ENCODE measurements around the gene ANXA11. TPM values are rescaled to one million over a fixed set of nuclear protein-coding genes. Genes with fewer than 3 reads are reported as not detected.

Gene ANXA11
- total and polyA plus RNA-seq, 2 of the 8 experiments (the other 6 are each of a cell fraction or from before 2014, with no cell fraction given): 40.5 to 84.9 TPM

- FAIRE-seq: no peak
- H3K4me1 ChIP-seq (replicated peaks in 1 of 4; ENCODE audit: control insufficient read depth in 3 of 4, insufficient read depth in 4 of 4, low read length in 3 of 4): peaks cover 5 to 11% (median 7%) of the 10 kb centered on the region in 4 experiments; a peak in 6 of 7 replicates
- no peaks in the 10 kb centered on the region for H3K79me2 ChIP-seq (ENCODE audit: control insufficient read depth in 1 of 2, insufficient read depth in 2 of 2, low read length in 2 of 2)
- no peak overlapping the region for H3K4me2 ChIP-seq (ENCODE audit: insufficient read depth in 1 of 2, low read depth in 2 of 2, low read length in 2 of 2)
- H4K5ac ChIP-seq (ENCODE audit: insufficient read length, low read depth, low read length): no peak overlapping the region
- no peak overlapping the region for H2AFZ ChIP-seq (ENCODE audit: low read length)
- no peak overlapping the region for H3K14ac ChIP-seq (ENCODE audit: insufficient read length)
- H3K23me2 ChIP-seq (ENCODE audit: low read depth, low read length): peaks cover 2% of the 10 kb centered on the region; the same call in 1 of the 2 replicates
- H3K79me1 ChIP-seq (ENCODE audit: low read depth, low read length): no peaks in the 10 kb centered on the region
- H3K4ac ChIP-seq (replicated peaks; ENCODE audit: insufficient read length, low read depth, low read length): no peak overlapping the region
- ChIA-PET POLR2A (ENCODE audit: partially characterized antibody) (no interaction called here), CTCF (ENCODE audit: partially characterized antibody) (interaction anchor here (0.6 to 1.9 kb wide), 5 partner anchors 17 to 89 kb away, joined by 3 to 8 read pairs (median 3); no protein-coding TSS in a partner anchor)
- no peak overlapping the region for H3K27ac ChIP-seq (ENCODE audit: low read depth, low read length)
- no peak overlapping the region for H2BK12ac ChIP-seq (ENCODE audit: low read depth, low read length)
- no peak overlapping the region for H3K4me3 ChIP-seq (ENCODE audit: extremely low read depth in 1 of 4, insufficient read depth in 2 of 4, low read depth in 3 of 4, low read length in 4 of 4)
- H2BK5ac ChIP-seq (ENCODE audit: low read depth, low read length): no peak overlapping the region
- H2BK120ac ChIP-seq (replicated peaks; ENCODE audit: low read depth, low read length): no peak overlapping the region
- H3K56ac ChIP-seq (replicated peaks; ENCODE audit: insufficient read length, low read depth, low read length): no peak overlapping the region
- H3K23ac ChIP-seq (ENCODE audit: insufficient read length): no peak overlapping the region
- no peak overlapping the region for H3K9ac ChIP-seq (replicated peaks in 1 of 4; ENCODE audit: extremely low read depth in 1 of 4, low read depth in 3 of 4, low read length in 3 of 4)
- no peak overlapping the region for H4K91ac ChIP-seq (replicated peaks; ENCODE audit: insufficient read length, low read length)
- H3K18ac ChIP-seq (ENCODE audit: extremely low read depth, low read length): no peak overlapping the region
- H2BK15ac ChIP-seq (ENCODE audit: low read length): no peak overlapping the region
- no peak overlapping the region for H4K8ac ChIP-seq (ENCODE audit: extremely low read depth, insufficient read depth, low read length)
- peaks cover 0 to 11% (median 8%) of the 10 kb centered on the region in 4 experiments; a peak in 4 of 7 replicates for H3K27me3 ChIP-seq (replicated peaks in 1 of 4; ENCODE audit: control insufficient read depth in 3 of 4, extremely low read depth in 1 of 4, insufficient read depth in 3 of 4, low read length in 3 of 4)
- no peaks in the 10 kb centered on the region for H3K36me3 ChIP-seq (ENCODE audit: control insufficient read depth in 2 of 4, insufficient read depth in 4 of 4, low read length in 3 of 4)
- H2AK5ac ChIP-seq (ENCODE audit: low read depth, low read length): no peak overlapping the region
- H3K9me3 ChIP-seq (ENCODE audit: insufficient read depth in 2 of 2, low read depth in 1 of 2, low read length in 1 of 2): no peaks in the 10 kb centered on the region
- no peaks in the 10 kb centered on the region for H4K20me1 ChIP-seq (replicated peaks in 1 of 2; ENCODE audit: control insufficient read depth in 1 of 2, insufficient read depth in 2 of 2, low read length in 2 of 2)
- 83% methylated on average over 6 of the region's 8 CpGs; no CpG with 5 or more reads in 1 of the 2 experiments for WGBS, 2 experiments (ENCODE audit: extremely low coverage in 1 of 2, insufficient coverage in 1 of 2, insufficient read length in 1 of 2, insufficient replicate concordance in 2 of 2, low coverage in 1 of 2, low lambda C conversion rate in 2 of 2, missing lambda C conversion rate in 1 of 2)
- DNase-seq (ENCODE audit: low read depth in 1 of 2, low spot score in 2 of 2): no peak
- no peak overlapping the region for H2BK20ac ChIP-seq (ENCODE audit: low read length)
- TF ChIP-seq JUN (IDR thresholded peaks at IDR 0.05; ENCODE audit: low read depth, low read length) (no peak), HDAC6 (IDR thresholded peaks at IDR 0.05; ENCODE audit: low read depth, low read length) (no peak)
Observed at GRCh38 chr10:80136134-80136571, 69.2 kb downstream of the ANXA11 start.
